DND-41 (cell line): ENCODE results near the gene TALDO1.

Experiments
- ATAC-seq: fragments of 200-7000 bp; cut with Tn5 transposase; 3 replicates; pipeline ENCODE4 v1.9.1; 2021; ENCODE audit warnings: low read depth; ENCODE audit not compliant: insufficient read depth
- DNase-seq: peaks from one replicate; pipeline ENCODE4 v3.0.0-alpha.2; 2020
- H2AFZ ChIP-seq: 2 replicates; pipeline ENCODE4 v1.6.0; 2012; ENCODE audit warnings: low read depth, low read length
- H3K27ac ChIP-seq: 2 replicates; pipeline ENCODE4 v1.5.1; 2012; ENCODE audit warnings: low read length, inconsistent platforms
- H3K27me3 ChIP-seq: fragments of 200-600 bp; sonication (generic); 2 replicates; pipeline ENCODE4 v1.6.0; 2012; ENCODE audit warnings: low read length, mild to moderate bottlenecking, inconsistent platforms; ENCODE audit not compliant: insufficient read depth, poor library complexity
- H3K36me3 ChIP-seq: 2 replicates; pipeline ENCODE4 v1.5.1; 2012; ENCODE audit warnings: low read length, inconsistent platforms; ENCODE audit not compliant: insufficient read depth
- H3K4me1 ChIP-seq: 2 replicates; pipeline ENCODE4 v1.5.1; 2012; ENCODE audit warnings: mild to moderate bottlenecking, low read length; ENCODE audit not compliant: insufficient read depth
- H3K4me2 ChIP-seq: 2 replicates; pipeline ENCODE4 v1.6.0; 2012; ENCODE audit warnings: mild to moderate bottlenecking, moderate library complexity, low read length, inconsistent platforms; ENCODE audit not compliant: insufficient read depth
- H3K4me3 ChIP-seq, 2 experiments: fragments of 200-600 bp in 1 of 2; shearing (Covaris generic) in 1 of 2; 2 replicates each; pipeline ENCODE4 v1.5.1; 2012 to 2016; ENCODE audit warnings: inconsistent platforms in 2 of 2, low read length in 2 of 2, mild to moderate bottlenecking in 2 of 2, low read depth in 1 of 2, moderate library complexity in 1 of 2
- H3K79me2 ChIP-seq: 2 replicates; pipeline ENCODE4 v1.6.0; 2012; ENCODE audit warnings: low read length, inconsistent platforms; ENCODE audit not compliant: insufficient read depth
- H3K9ac ChIP-seq: 2 replicates; pipeline ENCODE4 v1.6.0; 2012; ENCODE audit warnings: low read depth, mild to moderate bottlenecking, inconsistent platforms, low read length, moderate library complexity
- H3K9me3 ChIP-seq: 2 replicates; pipeline ENCODE4 v1.5.1; 2012; ENCODE audit warnings: low read length, moderate library complexity, mild to moderate bottlenecking, inconsistent platforms; ENCODE audit not compliant: insufficient read depth, severe bottlenecking
- H4K20me1 ChIP-seq: 2 replicates; pipeline ENCODE4 v1.6.0; 2012; ENCODE audit warnings: low read length; ENCODE audit not compliant: insufficient read depth
- EZH2 ChIP-seq: IDR thresholded peaks from 3 replicates; pipeline ENCODE4 v1.6.1; 2012; ENCODE audit warnings: borderline replicate concordance, low read depth, mild to moderate bottlenecking, moderate library complexity, low read length, inconsistent platforms; ENCODE audit not compliant: severe bottlenecking
- TF ChIP-seq, protein P1 (sequence below): IDR thresholded peaks from 2 replicates; pipeline ENCODE4 v1.5.1; 2012; ENCODE audit warnings: borderline replicate concordance, low read length, moderate library complexity, mild to moderate bottlenecking; ENCODE audit not compliant: poor library complexity, severe bottlenecking; ENCODE audit errors: extremely low read depth

Gene TALDO1

DNA sequence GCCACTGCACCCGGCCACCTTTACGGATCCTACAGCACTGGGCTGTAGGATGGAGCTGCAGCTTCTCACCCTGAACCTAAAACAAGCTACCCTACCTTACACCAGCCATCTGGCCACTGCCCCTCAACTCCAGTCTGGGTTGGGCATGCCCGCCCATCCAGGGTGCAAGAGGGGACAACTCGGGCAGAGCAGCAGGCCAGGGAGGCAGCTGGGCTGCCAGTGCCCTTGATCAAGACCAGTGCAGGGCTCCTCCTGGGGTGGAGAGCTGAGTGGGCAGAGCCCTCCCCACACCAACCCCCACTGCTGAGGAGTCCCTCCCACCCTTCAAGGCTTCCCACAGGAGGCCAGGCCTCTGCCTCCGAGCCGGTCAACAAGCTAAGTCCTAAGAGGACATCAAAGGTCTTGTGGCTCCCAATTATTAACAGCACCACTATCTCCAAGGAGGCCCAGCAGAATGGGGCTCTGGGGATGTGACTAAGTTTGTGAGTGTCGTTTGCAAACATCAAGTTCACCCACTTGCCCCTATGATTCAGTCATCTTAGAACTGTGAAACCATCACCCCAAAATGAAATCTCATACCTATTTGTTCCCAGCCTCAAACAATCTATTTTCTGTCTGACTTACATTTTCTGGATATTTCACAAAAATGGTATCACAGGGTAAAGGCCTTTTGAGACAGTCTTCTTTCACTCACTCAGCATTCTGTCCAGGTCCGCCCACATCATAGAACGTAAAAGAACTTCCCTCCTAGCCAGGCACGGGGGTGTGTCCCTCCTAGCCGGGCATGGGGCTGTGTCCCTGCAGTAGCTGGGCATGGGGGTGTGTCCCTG, 19.1 kb downstream of the TALDO1 start:
- Histone ChIP-seq H2AFZ (no peak overlapping the region), H3K9me3 (no peaks in the 10 kb centered on the region), H3K36me3 (peaks cover 81% of the 10 kb centered on the region), H3K4me2 (no peak overlapping the region), H3K27ac (no peak overlapping the region), H3K9ac (no peak overlapping the region), H3K4me3 (no peak overlapping the region), H3K27me3 (no peaks in the 10 kb centered on the region), H3K79me2 (peaks cover 7% of the 10 kb centered on the region), H3K4me1 (no peaks in the 10 kb centered on the region), H4K20me1 (peaks cover 60% of the 10 kb centered on the region)
- TF ChIP-seq EZH2: no peak
- TF ChIP-seq, protein P1, sequence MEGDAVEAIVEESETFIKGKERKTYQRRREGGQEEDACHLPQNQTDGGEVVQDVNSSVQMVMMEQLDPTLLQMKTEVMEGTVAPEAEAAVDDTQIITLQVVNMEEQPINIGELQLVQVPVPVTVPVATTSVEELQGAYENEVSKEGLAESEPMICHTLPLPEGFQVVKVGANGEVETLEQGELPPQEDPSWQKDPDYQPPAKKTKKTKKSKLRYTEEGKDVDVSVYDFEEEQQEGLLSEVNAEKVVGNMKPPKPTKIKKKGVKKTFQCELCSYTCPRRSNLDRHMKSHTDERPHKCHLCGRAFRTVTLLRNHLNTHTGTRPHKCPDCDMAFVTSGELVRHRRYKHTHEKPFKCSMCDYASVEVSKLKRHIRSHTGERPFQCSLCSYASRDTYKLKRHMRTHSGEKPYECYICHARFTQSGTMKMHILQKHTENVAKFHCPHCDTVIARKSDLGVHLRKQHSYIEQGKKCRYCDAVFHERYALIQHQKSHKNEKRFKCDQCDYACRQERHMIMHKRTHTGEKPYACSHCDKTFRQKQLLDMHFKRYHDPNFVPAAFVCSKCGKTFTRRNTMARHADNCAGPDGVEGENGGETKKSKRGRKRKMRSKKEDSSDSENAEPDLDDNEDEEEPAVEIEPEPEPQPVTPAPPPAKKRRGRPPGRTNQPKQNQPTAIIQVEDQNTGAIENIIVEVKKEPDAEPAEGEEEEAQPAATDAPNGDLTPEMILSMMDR: no peak
- no peak for ATAC-seq
- DNase-seq: no peak

DNA sequence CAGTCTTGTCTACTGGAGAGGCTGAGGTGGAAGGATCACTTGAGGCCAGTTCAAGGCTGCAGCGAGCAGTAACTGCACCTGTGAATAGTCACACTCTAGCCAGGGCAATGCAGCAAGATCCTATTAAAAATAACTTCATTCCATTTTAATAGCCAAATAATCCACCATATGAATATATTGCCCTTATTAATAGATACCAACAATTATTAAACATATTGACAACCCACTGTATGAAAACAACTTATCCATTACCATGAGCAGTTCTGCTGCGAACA, 19.6 kb downstream of the TALDO1 start:
- H3K36me3 ChIP-seq: peaks cover 81% of the 10 kb centered on the region

DNA sequence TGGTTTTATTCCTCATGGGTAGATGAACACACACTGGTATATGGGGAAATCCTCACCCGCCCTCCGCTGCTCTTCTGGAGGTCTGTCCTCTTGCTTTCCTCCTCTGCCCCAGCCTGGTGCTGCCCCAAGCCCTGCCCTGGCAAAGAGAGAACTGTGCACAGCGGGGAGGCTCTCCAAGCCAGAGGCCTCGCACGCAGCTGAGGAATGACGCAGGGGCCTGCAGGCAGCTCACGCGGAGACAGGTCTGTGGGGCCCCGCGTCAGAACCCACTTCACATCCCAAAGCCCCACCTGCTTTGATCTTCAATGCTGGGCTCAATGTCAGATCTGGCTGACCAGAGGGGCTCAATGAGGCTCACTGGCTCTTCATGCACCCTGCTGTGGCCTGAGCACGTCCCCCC, 20.0 kb downstream of the TALDO1 start:
- no peak overlapping the region for H3K4me2 ChIP-seq
- H3K9ac ChIP-seq: no peak overlapping the region
- peaks cover 83% of the 10 kb centered on the region for H3K36me3 ChIP-seq

More for the DNA sequence above, 19.6 kb downstream of the TALDO1 start:
- DNase-seq: no peak
- no peak for TF ChIP-seq EZH2
- TF ChIP-seq, protein P1: no peak
- no peaks in the 10 kb centered on the region for H3K27me3 ChIP-seq
- H3K4me2 ChIP-seq: no peak overlapping the region
- H3K79me2 ChIP-seq: peaks cover 12% of the 10 kb centered on the region
- no peaks in the 10 kb centered on the region for H3K9me3 ChIP-seq
- H3K27ac ChIP-seq: no peak overlapping the region
- no peaks in the 10 kb centered on the region for H3K4me1 ChIP-seq
- H3K9ac ChIP-seq: no peak overlapping the region
- no peak for ATAC-seq
- no peak overlapping the region for H3K4me3 ChIP-seq
- H2AFZ ChIP-seq: no peak overlapping the region
- peaks cover 65% of the 10 kb centered on the region for H4K20me1 ChIP-seq

More for the DNA sequence above, 20.0 kb downstream of the TALDO1 start:
- peaks cover 68% of the 10 kb centered on the region for H4K20me1 ChIP-seq
- TF ChIP-seq EZH2: no peak
- TF ChIP-seq, protein P1: no peak
- H3K27me3 ChIP-seq: no peaks in the 10 kb centered on the region
- peaks cover 15% of the 10 kb centered on the region for H3K79me2 ChIP-seq
- no peak overlapping the region for H3K27ac ChIP-seq
- no peak for DNase-seq
- no peaks in the 10 kb centered on the region for H3K9me3 ChIP-seq
- H3K4me1 ChIP-seq: no peaks in the 10 kb centered on the region
- H3K4me3 ChIP-seq: no peak overlapping the region
- H2AFZ ChIP-seq: no peak overlapping the region
- ATAC-seq: no peak
